NB4 (cell line): ENCODE measurements around the gene SLC43A3.

ENCODE experiments used
- CTCF ChIP-seq: IDR thresholded peaks from one replicate; pipeline ENCODE4 v1.5.1; 2012; ENCODE audit warnings: low read depth, low read length
- POLR2A ChIP-seq: IDR thresholded peaks from 2 replicates; pipeline ENCODE4 v1.6.1; 2011; ENCODE audit warnings: mild to moderate bottlenecking; ENCODE audit not compliant: insufficient read length; ENCODE audit errors: extremely low read depth

GRCh38 chr11:57357310-57357709 is 69.6 kb downstream of the SLC43A3 start:
- no peak for TF ChIP-seq CTCF
- TF ChIP-seq POLR2A: no peak
